Vagina (tissue), 2 donors: ENCODE results near the gene DBF4B.

Source experiments
- CTCF ChIP-seq, 3 experiments: fragments of 450-650 bp in 2 of 3; fragments of 200-600 bp in 1 of 3; sonication (generic) in 1 of 3; IDR thresholded peaks; one replicate each; pipeline ENCODE4 v1.5.1; 2017 to 2019; ENCODE audit warnings: antibody characterized with exemption in 3 of 3, mild to moderate bottlenecking in 2 of 3, moderate library complexity in 2 of 3
- POLR2A ChIP-seq, 2 donors: fragments of 450-650 bp; IDR thresholded peaks; one replicate each; pipeline ENCODE4 v1.6.1; 2017; ENCODE audit warnings: antibody characterized with exemption in 2 of 2, mild to moderate bottlenecking in 2 of 2, moderate library complexity in 2 of 2
- POLR2AphosphoS5 ChIP-seq, 2 donors: sonication (generic); formaldehyde crosslinking; IDR thresholded peaks; one replicate each; pipeline ENCODE4 v1.9.0; 2017; ENCODE audit warnings: antibody characterized with exemption in 2 of 2, mild to moderate bottlenecking in 2 of 2, low read depth in 1 of 2; ENCODE audit not compliant: insufficient read depth in 1 of 2

- TF ChIP-seq CTCF (IDR thresholded peaks at IDR 0.05) (peak in 1 of 3 experiments; percentile 24), POLR2A (IDR thresholded peaks at IDR 0.05) (no peak), POLR2AphosphoS5 (IDR thresholded peaks at IDR 0.05; ENCODE audit: insufficient read depth in 1 of 2, low read depth in 1 of 2) (no peak)
Measured at GRCh38 chr17:44672479-44673093, 35.9 kb upstream of the DBF4B start.
